Measurements from ENCODE around the gene ELOVL5.
A peak's percentile ranks its signal among the peaks of the same experiment; 100 is the strongest.

ELOVL5 gene

GRCh38 chr6:53326372-53327016, 22.3 kb downstream of the ELOVL5 start:
- Histone ChIP-seq H3K4me3 (ENCODE audit: low read depth, low read length, poor library complexity, severe bottlenecking) (no peak overlapping the region), H4K20me1 (ENCODE audit: insufficient read depth, low read length) (no peaks in the 10 kb centered on the region), H3K9me3 (ENCODE audit: low read length) (no peaks in the 10 kb centered on the region), H3K9me2 (ENCODE audit: low read depth, low read length) (no peaks in the 10 kb centered on the region), H3K4me1 (ENCODE audit: insufficient read depth, low read length, severe bottlenecking) (peaks cover 51% of the 10 kb centered on the region), H3K36me3 (ENCODE audit: insufficient read depth, low read length) (peaks cover 7% of the 10 kb centered on the region), H3F3A (ENCODE audit: insufficient read depth, low read length) (no peaks in the 10 kb centered on the region), H2AFZ (ENCODE audit: low read length) (no peak overlapping the region), H3K79me2 (ENCODE audit: insufficient read depth, low read length) (peaks cover 97% of the 10 kb centered on the region), H3K9ac (ENCODE audit: low read length) (no peak overlapping the region), H3K27ac (ENCODE audit: low read depth, low read length, poor library complexity, severe bottlenecking) (no peak overlapping the region), H3K27me3 (ENCODE audit: insufficient read depth, low read length) (no peaks in the 10 kb centered on the region), H3K4me2 (ENCODE audit: low read length) (no peak overlapping the region)
- TF ChIP-seq CTCF (IDR thresholded peaks at IDR 0.05; ENCODE audit: low read length) (no peak), EZH2 (IDR thresholded peaks at IDR 0.05; ENCODE audit: borderline replicate concordance, low read length) (no peak)

GRCh38 chr6:53325785-53326184, 23.0 kb downstream of the ELOVL5 start:
- H3K79me2 ChIP-seq (ENCODE audit: insufficient read depth, low read length) = peaks cover 97% of the 10 kb centered on the region
- H3K27ac ChIP-seq (ENCODE audit: low read depth, low read length, poor library complexity, severe bottlenecking) = no peak overlapping the region
- no peaks in the 10 kb centered on the region for H3K27me3 ChIP-seq (ENCODE audit: insufficient read depth, low read length)
- H3K4me1 ChIP-seq (ENCODE audit: insufficient read depth, low read length, severe bottlenecking) = peaks cover 51% of the 10 kb centered on the region
- H3F3A ChIP-seq (ENCODE audit: insufficient read depth, low read length) = no peaks in the 10 kb centered on the region
- H3K4me2 ChIP-seq (ENCODE audit: low read length) = no peak overlapping the region
- TF ChIP-seq EZH2 (IDR thresholded peaks at IDR 0.05; ENCODE audit: borderline replicate concordance, low read length) (no peak), CTCF (IDR thresholded peaks at IDR 0.05; ENCODE audit: low read length) (no peak)
- H3K9me3 ChIP-seq (ENCODE audit: low read length) = 0 out of 2 replicates have a peak, but pooled peaks cover 3% of the 10 kb centered on the region
- H3K9ac ChIP-seq (ENCODE audit: low read length) = no peak overlapping the region
- peaks cover 10% of the 10 kb centered on the region; the same call in 1 of the 2 replicates for H3K36me3 ChIP-seq (ENCODE audit: insufficient read depth, low read length)
- H3K9me2 ChIP-seq (ENCODE audit: low read depth, low read length) = no peaks in the 10 kb centered on the region
- no peak overlapping the region for H2AFZ ChIP-seq (ENCODE audit: low read length)
- no peak overlapping the region for H3K4me3 ChIP-seq (ENCODE audit: low read depth, low read length, poor library complexity, severe bottlenecking)
- H4K20me1 ChIP-seq (ENCODE audit: insufficient read depth, low read length) = no peaks in the 10 kb centered on the region

- Histone ChIP-seq H3K27ac (ENCODE audit: low read depth, low read length, poor library complexity, severe bottlenecking) (peak overlapping the region; percentile 9), H3K27me3 (ENCODE audit: insufficient read depth, low read length) (no peaks in the 10 kb centered on the region), H3K4me2 (ENCODE audit: low read length) (peak overlapping the region; percentile 23; the same call in 1 of the 2 replicates), H4K20me1 (ENCODE audit: insufficient read depth, low read length) (no peaks in the 10 kb centered on the region), H3K9ac (ENCODE audit: low read length) (no peak overlapping the region), H3K79me2 (ENCODE audit: insufficient read depth, low read length) (peaks cover 92% of the 10 kb centered on the region), H3K4me1 (ENCODE audit: insufficient read depth, low read length, severe bottlenecking) (peaks cover 27% of the 10 kb centered on the region), H3K9me2 (ENCODE audit: low read depth, low read length) (no peaks in the 10 kb centered on the region), H3F3A (ENCODE audit: insufficient read depth, low read length) (no peaks in the 10 kb centered on the region), H3K9me3 (ENCODE audit: low read length) (0 out of 2 replicates have a peak, but pooled peaks cover 3% of the 10 kb centered on the region), H3K36me3 (ENCODE audit: insufficient read depth, low read length) (peaks cover 13% of the 10 kb centered on the region; the same call in 1 of the 2 replicates), H2AFZ (ENCODE audit: low read length) (no peak overlapping the region), H3K4me3 (ENCODE audit: low read depth, low read length, poor library complexity, severe bottlenecking) (no peak overlapping the region)
- TF ChIP-seq CTCF (IDR thresholded peaks at IDR 0.05; ENCODE audit: low read length) (no peak), EZH2 (IDR thresholded peaks at IDR 0.05; ENCODE audit: borderline replicate concordance, low read length) (no peak)
These were observed 26.3 kb downstream of the ELOVL5 start for GRCh38 chr6:53322188-53323029.

Measured in OCI-LY1 (cell line).